KBM-7 (cell line): ENCODE results near the gene KIF16B.
"Not testable (repeated sequence)": the region's sequence is repeated elsewhere in the genome, so short reads cannot be mapped to it uniquely, and the experiment has no call there.

Source experiments
- DNase-seq: peaks from one replicate; pipeline ENCODE4 v3.0.0-alpha.2; 2015
- in situ Hi-C: fragments of 300-500 bp; cut with MboI; formaldehyde crosslinking; loops from 2 replicates; pipeline ENCODE4 v1.14.3; 2020; ENCODE audit warnings: low sequenced_read_pairs, low pct_unique_long_range_greater_than_20kb, mixed read lengths

KIF16B gene

GRCh38 chr20:16287776-16288175 lies 285.5 kb downstream of the KIF16B start:
- in situ Hi-C loops, result no loop called here
- DNase-seq, result no peak

DNA sequence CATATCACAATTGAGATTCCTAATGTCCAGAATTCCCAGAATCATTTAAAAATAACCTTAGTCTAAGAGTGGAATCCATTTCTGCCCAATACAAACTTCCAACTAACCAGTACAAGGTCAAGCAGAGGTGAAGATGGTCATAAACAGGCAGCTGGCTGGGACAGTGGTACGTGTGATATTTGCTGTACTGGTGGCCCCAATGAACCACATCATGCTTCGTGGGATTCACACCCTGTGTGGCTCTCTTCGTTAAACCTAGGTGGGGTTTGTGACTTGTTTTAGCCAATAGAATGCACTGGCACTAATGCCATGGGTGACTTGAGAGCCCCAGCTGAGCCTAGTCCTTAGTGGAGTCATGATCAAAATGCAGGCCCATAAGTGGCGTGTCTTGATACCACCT lies 286.6 kb downstream of the KIF16B start:
- no peak for DNase-seq
- in situ Hi-C loops, result no loop called here

DNA sequence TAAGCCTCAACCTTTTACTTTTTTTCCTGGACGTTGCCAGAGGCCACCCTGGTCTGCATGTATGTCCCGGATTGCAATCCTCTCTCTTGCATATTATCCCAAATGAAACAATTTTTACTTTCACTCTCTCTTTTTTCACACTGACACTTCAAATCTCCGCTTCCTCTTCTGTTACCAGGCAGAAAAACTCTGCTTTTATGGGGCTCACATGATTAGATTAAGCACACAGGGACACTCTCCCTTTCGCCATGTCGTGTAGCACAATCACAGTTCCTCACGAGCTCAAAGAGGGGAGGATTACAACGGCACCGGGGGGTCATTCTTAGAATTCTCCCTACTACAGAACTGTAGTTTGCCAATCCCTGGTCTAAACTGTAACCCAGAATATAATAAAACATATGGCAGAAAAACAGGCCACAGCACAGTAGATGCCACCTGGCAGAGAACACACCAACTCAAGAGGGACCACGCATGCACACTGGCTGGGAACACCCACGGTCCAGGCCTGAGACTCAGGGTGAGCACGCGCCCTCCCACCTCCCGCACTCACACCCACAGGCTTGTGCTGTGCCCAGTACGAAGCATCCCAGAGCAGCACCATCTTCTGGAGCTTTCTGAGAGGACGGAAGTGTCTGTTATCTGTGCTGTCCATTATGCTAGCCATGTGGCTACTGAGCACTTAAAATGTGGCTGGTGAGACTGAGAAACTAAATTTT lies 288.7 kb downstream of the KIF16B start:
- DNase-seq, result no peak
- in situ Hi-C loops, result no loop called here

DNA sequence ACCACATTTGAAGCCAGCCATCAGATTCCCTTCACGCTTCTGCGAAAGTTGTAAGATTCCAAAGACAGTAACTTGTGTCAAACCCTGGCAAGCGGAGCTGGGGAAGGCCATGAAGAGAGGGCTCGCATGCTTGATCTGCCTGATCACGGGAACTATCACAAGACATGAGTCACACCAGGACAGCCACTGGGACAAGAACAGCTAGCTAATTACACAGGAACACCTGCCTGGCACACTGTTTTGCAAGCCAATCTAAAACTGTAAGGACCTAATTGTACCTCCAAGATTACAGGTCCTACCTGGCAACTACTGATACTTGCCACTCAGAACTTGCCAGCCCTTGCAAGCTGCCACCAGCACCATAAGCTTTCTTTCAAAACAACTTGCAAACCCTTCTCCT lies 289.3 kb downstream of the KIF16B start:
- no peak for DNase-seq

GRCh38 chr20:16283307-16283706 lies 289.9 kb downstream of the KIF16B start:
- in situ Hi-C loops, result no loop called here
- DNase-seq, result no peak

More for the DNA sequence above, 289.3 kb downstream of the KIF16B start:
- in situ Hi-C loops, result no loop called here

GRCh38 chr20:16280219-16280618 lies 293.0 kb downstream of the KIF16B start:
- in situ Hi-C loops, result no loop called here
- no peak for DNase-seq

GRCh38 chr20:16279320-16279719 lies 293.9 kb downstream of the KIF16B start:
- in situ Hi-C loops, result no loop called here
- DNase-seq, result no peak

GRCh38 chr20:16273812-16274555 lies 299.3 kb downstream of the KIF16B start:
- in situ Hi-C loops, result no loop called here
- no peak for DNase-seq

DNA sequence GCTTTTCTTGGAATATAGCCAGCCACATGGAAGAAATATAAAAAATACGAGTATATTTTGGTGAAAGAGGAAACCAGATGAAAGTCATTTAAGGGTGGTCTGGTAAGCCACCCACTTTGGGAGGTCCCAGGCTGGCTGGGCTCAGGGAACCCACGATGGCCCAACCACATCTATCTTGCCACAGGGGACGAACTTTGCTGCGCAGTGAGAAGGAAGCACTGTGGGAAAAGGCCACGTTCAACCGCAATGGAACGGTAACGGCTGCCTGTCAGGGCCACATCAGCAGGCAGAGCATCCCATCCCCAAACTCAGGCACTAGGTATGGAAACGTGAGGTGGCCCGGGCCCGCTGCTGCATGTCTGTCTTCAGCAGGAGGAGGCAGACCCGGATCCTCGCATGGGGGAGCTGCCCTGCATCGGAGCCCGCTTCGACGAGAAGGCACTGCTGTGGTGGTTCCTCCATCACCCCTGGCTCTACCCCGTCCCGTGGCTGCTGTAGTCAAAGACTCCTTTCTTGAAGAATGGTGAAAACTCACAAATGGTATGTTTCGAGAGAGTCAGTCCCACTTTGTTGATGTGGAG lies 300.4 kb downstream of the KIF16B start:
- in situ Hi-C loops, result no loop called here
- no peak for DNase-seq

- in situ Hi-C loops, result no loop called here
- DNase-seq, result no peak
Measured at GRCh38 chr20:16271450-16271849, 301.8 kb downstream of the KIF16B start.

GRCh38 chr20:16270989-16271388 lies 302.3 kb downstream of the KIF16B start:
- in situ Hi-C loops, result no loop called here
- DNase-seq, result no peak

DNA sequence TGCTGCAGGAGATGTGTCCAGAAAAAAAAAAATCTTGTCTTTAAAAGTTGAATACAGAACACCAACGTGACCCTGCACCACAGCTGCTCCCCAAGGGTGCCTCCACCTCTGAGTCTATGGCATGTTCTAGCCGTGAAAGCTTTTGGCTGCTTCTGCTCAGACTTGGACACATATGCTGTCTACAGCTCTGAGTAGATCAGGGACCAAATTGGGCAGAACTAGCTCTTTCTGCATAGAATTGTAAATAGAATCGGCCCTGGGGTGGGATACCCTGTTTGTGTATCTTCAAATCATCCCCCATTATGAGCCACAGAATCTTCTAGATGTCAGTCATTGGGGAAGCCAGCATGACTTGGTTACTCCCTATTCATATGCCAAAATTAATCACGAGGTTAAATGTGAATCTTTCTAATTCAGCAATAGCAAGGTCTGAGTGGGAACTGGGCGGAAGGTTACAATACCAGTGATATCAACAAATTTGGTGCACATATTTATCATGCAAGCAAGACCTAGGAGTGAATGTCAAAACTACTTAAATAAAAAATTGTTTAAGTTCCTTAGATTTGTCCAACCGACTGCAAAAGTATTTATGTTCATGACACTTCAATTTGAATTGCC lies 302.8 kb downstream of the KIF16B start:
- in situ Hi-C loops, result no loop called here
- no peak for DNase-seq

- in situ Hi-C loops, result no loop called here
- DNase-seq, result no peak
Measured at GRCh38 chr20:16267526-16267925, 305.7 kb downstream of the KIF16B start.

DNA sequence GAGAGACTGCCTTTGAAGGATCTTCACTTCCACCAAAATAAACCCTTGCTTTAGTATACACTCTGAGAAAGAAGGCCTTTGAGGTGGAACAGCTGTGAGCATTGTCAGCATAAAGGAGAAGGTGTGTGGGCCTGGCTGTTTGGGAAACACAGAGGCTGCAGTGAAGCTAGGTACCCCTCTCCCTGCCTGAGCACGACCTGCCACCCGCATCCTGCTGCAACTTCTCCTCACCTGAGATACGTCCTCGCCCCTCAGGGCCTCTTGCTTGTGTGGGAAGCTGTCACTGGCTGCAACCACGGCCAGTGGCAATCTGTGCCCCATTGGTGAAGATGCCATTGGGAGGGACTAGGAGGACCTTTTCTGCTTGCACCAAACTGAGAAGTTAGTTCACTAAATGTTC lies 307.9 kb downstream of the KIF16B start:
- no peak for DNase-seq
- in situ Hi-C loops, result no loop called here

DNA sequence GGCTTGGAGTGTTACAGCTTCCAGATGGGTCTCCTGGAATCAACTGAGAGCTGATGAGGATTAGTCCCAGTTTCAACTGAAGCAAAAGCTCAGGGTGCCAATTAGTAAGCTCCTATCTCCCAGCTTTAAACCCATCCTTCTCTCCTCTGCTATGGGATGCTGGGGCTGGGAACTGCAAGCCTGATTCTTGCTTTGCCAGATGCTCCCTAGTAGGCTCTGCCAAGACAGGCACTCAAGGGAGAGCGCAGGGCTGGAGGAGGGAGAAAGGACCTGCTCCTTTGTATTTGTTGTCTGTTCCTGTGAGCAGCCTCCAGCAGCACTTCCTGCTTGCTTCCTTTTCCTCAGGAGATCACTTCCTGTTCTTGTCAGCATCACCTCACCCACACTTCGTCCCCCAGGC lies 309.7 kb downstream of the KIF16B start:
- no peak for DNase-seq
- in situ Hi-C loops, result no loop called here

- no peak for DNase-seq
- in situ Hi-C loops, result no loop called here
Measured at GRCh38 chr20:16262594-16262993, 310.7 kb downstream of the KIF16B start.

DNA sequence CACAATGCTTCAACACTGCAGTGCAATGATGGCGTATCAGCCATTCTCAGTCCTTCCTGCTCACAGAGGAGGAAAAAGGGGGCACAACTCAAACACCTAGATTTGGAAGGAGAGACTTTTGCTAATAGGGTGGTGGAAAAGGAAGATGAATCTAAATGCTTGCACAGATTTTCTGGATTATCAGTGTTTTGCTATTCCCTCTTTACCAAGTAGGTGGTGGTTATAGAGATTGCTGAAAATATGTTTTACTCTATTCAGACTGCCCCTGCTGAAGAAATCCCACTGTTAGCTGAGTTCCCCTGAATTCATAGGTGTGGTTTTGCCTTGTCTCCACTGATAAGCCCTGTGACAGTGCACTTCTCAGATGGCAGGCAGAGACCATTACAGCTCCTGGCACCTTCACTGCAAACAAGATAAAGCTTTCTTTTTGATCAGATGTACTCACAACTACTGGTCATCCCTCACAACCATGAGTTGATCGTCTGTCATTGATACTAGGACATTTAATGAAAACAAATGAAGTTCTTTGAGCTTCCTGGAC lies 311.4 kb downstream of the KIF16B start:
- no peak for DNase-seq
- in situ Hi-C loops, result no loop called here

GRCh38 chr20:16260911-16261310 lies 312.3 kb downstream of the KIF16B start:
- no peak for DNase-seq

DNA sequence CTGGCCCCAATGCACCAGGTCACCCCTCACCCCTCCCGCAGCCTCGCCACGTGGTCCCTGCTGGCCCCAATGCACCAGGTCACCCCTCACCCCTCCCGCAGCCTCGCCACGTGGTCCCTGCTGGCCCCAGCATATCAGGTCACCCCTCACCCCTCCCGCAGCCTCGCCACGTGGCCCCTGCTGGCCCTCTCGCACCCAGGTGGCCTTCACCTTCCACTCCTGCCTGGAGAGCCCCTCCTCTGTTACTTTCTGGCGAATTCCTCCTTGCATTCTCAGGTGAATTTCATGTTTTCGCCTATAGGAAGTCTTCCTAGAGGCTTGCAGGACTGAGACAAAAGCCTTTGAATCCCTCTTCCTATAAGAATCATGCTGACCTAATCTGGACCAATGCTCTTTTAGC lies 313.1 kb downstream of the KIF16B start:
- DNase-seq, in situ Hi-C loops: not testable (repeated sequence)

More at GRCh38 chr20:16260911-16261310, 312.3 kb downstream of the KIF16B start:
- in situ Hi-C loops, result no loop called here

DNA sequence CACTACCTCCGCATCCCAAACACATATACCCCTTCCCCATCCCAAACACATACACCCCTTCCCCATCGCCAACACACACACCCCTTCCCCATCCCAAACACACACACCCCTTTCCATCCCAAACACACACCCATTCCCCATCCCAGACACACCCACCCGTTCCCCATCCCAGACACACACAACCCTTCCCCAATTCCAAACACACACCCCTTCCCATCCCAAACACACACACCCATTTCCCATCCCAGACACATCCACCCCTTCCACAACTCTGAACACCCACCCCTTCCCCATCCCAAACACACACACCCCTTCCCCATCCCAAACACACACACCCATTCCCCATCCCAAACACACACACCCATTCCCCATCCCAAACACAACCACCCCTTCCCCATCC lies 314.5 kb downstream of the KIF16B start:
- in situ Hi-C loops, result no loop called here
- DNase-seq, result no peak
